Coronary artery (tissue), 2 donors: ENCODE data around the gene GJA3.

Source experiments
- DNase-seq: peaks from one replicate; pipeline ENCODE4 v3.0.0-alpha.2; 2017; ENCODE audit warnings: low spot score
- H3K27ac ChIP-seq, 2 donors: fragments of 200-600 bp; sonication (generic); one replicate each; pipeline ENCODE4 v1.5.1; 2016 to 2019
- H3K4me3 ChIP-seq: fragments of 200-600 bp; sonication (generic); 2 replicates; pipeline ENCODE4 v1.5.1; 2016; ENCODE audit warnings: mild to moderate bottlenecking, moderate library complexity
- TF ChIP-seq, protein P1 (sequence below): fragments of 200-600 bp; sonication (generic); IDR thresholded peaks from one replicate; pipeline ENCODE4 v1.5.1; 2019; ENCODE audit warnings: antibody characterized with exemption

GJA3 gene

DNA sequence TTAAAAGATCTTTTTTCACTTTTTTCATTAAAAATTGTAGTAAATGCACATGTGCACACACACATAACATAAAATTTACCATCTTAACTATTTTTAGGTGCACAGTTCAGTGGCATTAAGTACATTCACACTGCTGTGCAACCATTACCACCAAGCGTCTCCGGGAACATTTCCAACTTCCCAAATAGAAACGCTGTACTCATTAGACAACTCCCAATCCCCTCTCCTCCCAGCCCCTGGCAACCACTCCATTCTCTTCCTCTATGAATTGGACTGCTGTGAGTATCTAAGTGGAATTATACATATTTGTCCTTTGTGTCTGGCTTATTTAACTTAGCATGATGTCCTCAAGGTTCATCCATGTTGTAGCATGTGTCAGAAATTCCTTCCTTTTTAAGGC lies 20.3 kb upstream of the GJA3 start:
- TF ChIP-seq, protein P1, sequence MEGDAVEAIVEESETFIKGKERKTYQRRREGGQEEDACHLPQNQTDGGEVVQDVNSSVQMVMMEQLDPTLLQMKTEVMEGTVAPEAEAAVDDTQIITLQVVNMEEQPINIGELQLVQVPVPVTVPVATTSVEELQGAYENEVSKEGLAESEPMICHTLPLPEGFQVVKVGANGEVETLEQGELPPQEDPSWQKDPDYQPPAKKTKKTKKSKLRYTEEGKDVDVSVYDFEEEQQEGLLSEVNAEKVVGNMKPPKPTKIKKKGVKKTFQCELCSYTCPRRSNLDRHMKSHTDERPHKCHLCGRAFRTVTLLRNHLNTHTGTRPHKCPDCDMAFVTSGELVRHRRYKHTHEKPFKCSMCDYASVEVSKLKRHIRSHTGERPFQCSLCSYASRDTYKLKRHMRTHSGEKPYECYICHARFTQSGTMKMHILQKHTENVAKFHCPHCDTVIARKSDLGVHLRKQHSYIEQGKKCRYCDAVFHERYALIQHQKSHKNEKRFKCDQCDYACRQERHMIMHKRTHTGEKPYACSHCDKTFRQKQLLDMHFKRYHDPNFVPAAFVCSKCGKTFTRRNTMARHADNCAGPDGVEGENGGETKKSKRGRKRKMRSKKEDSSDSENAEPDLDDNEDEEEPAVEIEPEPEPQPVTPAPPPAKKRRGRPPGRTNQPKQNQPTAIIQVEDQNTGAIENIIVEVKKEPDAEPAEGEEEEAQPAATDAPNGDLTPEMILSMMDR: no peak
- DNase-seq: no peak
- no peak overlapping the region for H3K27ac ChIP-seq
- H3K4me3 ChIP-seq: no peak overlapping the region

DNA sequence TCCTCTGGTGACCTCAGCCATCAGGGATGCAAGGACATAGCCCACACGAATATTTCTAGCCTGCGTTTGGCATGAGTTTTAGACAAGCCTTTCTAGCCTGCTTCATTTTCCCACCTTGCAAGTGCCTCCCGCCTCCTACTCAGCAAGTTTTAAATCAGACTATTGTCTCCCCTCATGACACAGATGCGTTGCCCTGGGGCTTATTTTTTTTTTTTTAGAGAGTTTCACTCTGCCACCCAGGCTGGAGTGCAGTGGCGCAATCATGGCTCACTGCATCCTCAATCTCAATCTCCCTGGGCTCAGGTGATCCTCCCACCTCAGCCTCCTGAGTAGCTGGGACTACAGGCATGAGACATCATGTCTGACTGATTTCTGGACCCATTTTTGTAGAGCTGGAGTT lies 17.3 kb upstream of the GJA3 start:
- no peak for DNase-seq
- H3K27ac ChIP-seq: no peak overlapping the region
- TF ChIP-seq, protein P1: no peak
- no peak overlapping the region for H3K4me3 ChIP-seq

DNA sequence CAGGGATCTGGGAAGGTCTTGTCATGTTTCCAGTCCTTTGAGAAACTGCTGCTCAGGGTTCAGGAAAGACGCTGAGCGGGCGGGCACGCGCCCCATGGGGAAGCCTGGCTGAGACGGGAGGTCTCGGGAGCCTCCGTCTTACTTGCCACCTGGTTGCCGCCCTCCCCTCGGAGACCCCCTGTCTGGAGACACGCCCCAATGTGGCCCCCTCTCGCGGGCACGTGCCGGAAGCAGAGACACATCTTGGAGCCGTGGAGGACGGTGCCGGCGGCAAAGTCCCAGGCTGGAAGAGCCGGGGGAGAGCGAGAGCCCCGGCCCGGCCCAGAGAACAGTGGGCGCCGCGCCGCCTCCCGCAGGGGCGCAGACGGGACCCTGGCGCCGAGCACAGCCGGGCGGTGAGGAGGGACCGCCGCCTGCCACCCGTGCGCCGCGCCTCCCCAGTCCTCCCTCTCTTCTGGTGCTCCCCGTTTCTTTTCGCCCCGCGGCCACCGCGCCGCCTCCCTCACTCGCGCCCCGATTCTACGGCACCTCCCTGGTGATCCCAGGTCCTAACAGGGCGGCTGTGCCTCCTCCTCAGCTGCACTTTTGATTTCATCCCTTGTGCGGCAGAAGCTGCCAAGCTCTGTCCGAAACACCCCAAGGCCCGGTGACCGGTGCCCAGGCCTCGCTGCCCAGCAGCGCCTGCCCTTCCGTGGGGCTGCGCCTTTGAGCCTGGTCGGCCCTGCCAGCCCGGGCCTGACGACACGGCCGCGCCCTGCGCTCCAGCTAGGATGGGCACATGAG lies 16.4 kb upstream of the GJA3 start:
- TF ChIP-seq, protein P1: no peak
- DNase-seq: no peak
- no peak overlapping the region for H3K27ac ChIP-seq
- peak overlapping the region; percentile 42 for H3K4me3 ChIP-seq

DNA sequence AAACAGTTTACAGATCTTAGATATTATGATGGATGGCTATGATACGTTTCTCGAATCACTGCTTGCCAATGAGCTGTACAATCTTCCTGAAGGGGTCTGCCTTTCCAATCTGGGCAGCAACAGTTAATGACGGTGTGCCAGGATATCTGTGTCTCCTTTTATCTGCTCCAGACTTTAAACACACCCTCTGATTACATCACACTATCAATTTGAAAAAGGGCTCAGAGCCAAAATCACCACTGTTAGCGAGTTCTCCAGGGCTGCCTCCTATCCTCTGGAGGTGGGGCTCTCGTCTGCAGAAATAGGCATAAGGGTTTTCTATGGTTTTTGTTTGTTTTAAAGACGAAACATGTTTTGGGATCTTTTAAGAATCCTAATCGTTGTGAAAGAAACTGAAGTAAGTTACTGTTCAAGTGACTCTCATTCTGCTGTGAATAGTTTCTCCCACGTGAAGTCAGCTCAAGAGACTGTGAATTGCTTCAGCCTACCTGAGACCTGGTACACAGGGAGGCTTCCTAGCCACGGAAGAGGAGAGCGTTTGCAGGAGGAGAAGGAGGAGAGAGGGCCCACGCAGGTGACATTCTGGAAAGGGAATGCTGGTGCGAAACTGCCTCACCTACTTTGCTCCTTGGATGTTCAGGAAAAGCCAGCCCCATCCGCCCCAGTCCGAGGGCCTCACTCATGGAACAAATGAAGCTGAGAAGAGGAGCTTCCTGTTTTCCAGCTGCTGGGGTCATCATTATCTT lies 15.2 kb upstream of the GJA3 start:
- no peak overlapping the region for H3K4me3 ChIP-seq
- no peak overlapping the region for H3K27ac ChIP-seq
- no peak for DNase-seq
- TF ChIP-seq, protein P1: no peak

DNA sequence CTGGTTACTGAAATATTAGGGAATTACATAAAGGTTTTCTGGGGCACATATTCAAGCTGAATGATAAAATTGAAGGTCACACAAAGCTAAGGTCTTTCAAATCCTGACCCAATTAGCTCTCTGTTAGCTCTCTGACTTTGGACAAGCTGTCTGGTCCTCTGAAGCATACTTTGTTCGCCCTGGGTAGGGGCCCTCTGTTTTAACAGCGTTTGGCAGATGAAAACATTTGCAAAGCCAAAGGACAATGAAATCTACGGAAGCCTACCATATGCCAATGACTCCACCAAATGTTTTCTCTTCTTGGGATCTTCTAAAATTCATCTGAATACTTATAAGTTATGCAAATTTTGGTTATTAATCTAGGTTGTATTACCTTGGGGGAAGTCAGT lies 14.5 kb upstream of the GJA3 start:
- peak overlapping the region; percentile 52 for H3K4me3 ChIP-seq
- peak overlapping the region; percentile 12 to 33 for H3K27ac ChIP-seq
- no peak for DNase-seq
- TF ChIP-seq, protein P1: no peak

DNA sequence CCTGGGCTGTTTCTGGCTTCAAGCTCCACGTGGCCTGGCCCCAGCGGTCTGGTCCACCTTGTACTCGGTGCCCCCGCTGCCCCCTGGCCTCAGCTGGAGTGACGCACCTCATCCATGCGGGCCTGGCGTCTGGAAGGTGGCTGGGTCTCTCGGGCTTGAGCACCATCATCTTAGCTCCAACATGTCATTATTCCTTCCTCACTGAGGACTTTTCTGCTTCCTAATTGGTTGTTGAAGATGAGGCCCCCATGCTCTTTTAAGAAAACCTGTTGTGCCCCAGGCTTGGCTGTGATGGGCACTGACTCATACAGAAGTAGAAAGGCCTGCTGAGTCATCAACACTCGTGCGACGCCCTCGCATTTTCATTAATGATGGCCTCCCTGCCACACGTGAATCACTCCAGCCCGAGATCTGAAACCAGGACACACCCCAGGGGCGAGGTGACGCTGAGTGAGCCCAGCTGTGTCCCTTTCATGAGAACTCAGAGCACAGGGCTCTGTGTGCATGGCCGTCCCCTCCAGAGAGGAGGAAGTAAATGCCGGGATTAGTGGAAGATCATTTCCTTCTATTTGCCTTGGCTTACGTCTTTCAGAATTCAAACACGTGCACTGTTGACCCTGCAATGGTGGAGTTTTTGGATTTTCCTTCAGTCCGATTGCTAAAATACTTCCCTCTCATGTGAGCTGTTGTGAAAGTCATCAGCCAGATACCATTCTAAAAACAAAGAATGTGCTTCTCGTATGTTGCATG lies 14.0 kb upstream of the GJA3 start:
- TF ChIP-seq, protein P1: no peak
- H3K4me3 ChIP-seq: peak overlapping the region; percentile 52
- H3K27ac ChIP-seq: peak overlapping the region; percentile 12 to 33
- peak; percentile 90 for DNase-seq
